Measurements from ENCODE around the gene CD300C.
A peak's percentile ranks its signal among the peaks of the same experiment; 100 is the strongest.
"Not testable (repeated sequence)": the region's sequence is repeated elsewhere in the genome, so short reads cannot be mapped to it uniquely, and the experiment has no call there.

The CD300C gene

GRCh38 chr17:74512624-74513091 lies 33.3 kb downstream of the CD300C start:
- DNase-seq (ENCODE audit: low read depth), result peak; percentile 7

- DNase-seq (ENCODE audit: low read depth), result no peak
Observed at GRCh38 chr17:74512036-74512435, 33.9 kb downstream of the CD300C start.

GRCh38 chr17:74508156-74508555 lies 37.8 kb downstream of the CD300C start:
- no peak for DNase-seq (ENCODE audit: low read depth)

GRCh38 chr17:74503949-74504348 lies 42.0 kb downstream of the CD300C start:
- not testable (repeated sequence) for DNase-seq (ENCODE audit: low read depth)

GRCh38 chr17:74502861-74503260 lies 43.1 kb downstream of the CD300C start:
- DNase-seq (ENCODE audit: low read depth), result no peak

GRCh38 chr17:74499992-74500391 lies 45.9 kb downstream of the CD300C start:
- no peak for DNase-seq (ENCODE audit: low read depth)

- no peak for DNase-seq (ENCODE audit: low read depth)
Observed at GRCh38 chr17:74497471-74497870, 48.4 kb downstream of the CD300C start.

- DNase-seq (ENCODE audit: low read depth), result peak; percentile 57
Observed at GRCh38 chr17:74493331-74493833, 52.5 kb downstream of the CD300C start.

- no peak for DNase-seq (ENCODE audit: low read depth)
Observed at GRCh38 chr17:74491626-74492025, 54.3 kb downstream of the CD300C start.
